Ovary (tissue), 3 donors: ENCODE data around the gene ACOT6.
"Not testable (repeated sequence)": the region's sequence is repeated elsewhere in the genome, so short reads cannot be mapped to it uniquely, and the experiment has no call there.

Experiments
- CTCF ChIP-seq, 3 donors: fragments of 450-650 bp in 2 of 3; fragments of 200-600 bp in 1 of 3; IDR thresholded peaks; one replicate each; pipeline versions ENCODE4 v1.5.1 to v1.8.0; 2016 to 2022; ENCODE audit warnings: antibody characterized with exemption in 3 of 3, mild to moderate bottlenecking in 1 of 3
- EP300 ChIP-seq: sonication (generic); formaldehyde crosslinking; IDR thresholded peaks from one replicate; pipeline ENCODE4 v1.6.1; 2017; ENCODE audit warnings: antibody characterized with exemption
- POLR2A ChIP-seq: fragments of 450-650 bp; IDR thresholded peaks from one replicate; pipeline ENCODE4 v1.6.1; 2017; ENCODE audit warnings: antibody characterized with exemption, mild to moderate bottlenecking, moderate library complexity
- donor health status: DM: no; HTN: no; CAD: no.

- not testable (repeated sequence) for TF ChIP-seq EP300; CTCF (IDR thresholded peaks at IDR 0.05); POLR2A
These were observed 24.0 kb downstream of the ACOT6 start for GRCh38 chr14:73636355-73636754.
